IPS-NIHi11 (cell line): ENCODE results near the gene PLEKHG4B.
"Not testable (repeated sequence)": the region's sequence is repeated elsewhere in the genome, so short reads cannot be mapped to it uniquely, and the experiment has no call there.

Experiments used
- DNase-seq: peaks from one replicate; pipeline ENCODE4 v3.0.0; 2012; ENCODE audit warnings: mixed read lengths, low spot score

The PLEKHG4B gene

DNA sequence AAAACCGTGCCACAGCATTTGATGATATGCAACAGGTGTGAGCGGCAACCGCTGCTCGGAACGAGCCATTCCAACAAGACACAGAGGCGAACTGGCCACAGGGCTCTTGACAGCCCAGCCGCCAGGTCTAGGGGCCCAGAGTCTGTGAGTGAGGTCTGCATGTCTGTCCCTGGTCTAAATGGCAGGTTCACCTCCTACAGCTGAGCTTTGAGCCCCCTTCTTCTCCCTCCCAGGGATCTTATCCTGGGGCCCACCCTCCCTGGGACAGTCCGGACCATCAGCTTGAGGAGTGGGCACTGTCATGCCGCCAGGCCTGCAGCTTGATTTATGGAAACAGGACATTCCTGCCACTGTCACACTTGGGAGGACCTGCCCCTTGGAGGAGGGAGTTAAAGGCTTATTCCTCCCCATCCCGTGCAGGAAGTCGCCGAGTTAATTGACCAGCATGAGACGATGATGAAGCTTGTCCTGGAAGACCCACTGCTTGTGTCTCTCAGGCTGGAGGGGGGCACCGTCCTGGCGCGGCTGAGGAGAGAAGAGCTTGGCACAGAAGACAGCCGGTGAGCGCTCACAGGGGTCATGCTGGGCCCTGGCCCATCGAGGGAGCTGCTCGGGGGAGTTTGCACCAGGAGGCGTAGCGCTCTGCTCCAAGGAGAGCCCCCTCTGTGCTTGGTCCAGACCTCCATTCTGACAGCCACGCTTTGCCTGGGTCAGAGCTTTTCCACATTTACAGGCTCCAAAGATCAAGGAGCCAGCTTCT is 63.9 kb downstream of the PLEKHG4B start:
- no peak for DNase-seq

DNA sequence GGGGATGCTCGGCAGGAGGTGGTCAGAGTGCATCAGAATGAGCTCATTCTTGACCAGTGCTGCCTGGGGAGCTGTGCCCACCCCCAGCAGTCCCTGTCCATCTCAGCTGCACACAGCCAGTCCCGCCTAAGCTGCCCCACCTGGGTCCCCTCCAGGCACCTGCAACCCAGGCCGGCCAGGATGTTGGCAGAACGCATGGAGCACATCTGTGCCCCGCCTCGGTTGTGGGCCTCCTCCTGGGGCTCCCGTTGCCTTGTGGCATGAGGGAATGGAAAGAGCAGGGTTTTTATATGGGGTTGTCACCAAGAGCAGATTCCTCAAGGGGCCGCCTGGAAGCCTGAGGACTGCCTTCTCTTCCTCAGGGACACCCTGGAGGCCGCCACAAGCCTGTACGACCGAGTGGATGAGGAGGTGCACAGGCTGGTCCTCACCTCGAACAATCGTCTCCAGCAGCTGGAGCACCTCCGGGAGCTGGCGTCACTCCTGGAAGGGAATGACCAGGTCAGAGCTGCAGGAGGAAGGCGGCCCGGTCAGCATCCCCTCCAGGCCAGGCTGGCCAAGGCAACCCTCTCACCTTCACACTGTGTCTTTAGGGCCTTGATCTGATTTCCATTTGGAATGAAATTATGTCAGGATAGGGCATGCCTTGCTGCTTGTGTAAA is 64.6 kb downstream of the PLEKHG4B start:
- DNase-seq = no peak

DNA sequence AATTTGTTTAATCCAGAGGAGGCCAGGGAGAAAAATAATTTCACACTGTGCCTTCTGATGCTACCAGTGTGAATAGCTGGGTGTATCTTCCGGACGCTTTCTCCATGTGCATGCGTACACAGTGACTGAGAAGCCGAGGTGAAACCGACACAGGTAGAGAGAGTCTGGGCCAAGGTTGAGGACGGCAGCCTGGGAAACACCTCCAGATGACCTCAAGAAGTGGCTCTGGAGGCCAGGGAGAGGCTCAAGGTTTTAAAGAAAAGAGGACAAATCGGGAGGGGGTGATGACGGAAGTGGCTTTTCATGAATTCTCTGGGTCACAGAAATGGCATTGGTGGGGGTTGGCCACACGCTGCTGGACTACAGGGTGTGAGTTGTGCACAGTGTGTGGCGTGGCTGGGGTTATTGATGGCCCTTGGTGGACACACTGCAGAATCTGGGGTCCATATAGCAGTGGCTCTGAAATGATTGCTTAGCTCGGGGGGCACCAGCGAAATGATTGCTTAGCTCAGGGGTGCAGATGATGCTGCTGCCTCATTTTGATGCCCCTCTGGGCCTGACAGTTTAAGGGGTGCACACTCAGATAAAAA is 65.3 kb downstream of the PLEKHG4B start:
- DNase-seq = no peak

DNA sequence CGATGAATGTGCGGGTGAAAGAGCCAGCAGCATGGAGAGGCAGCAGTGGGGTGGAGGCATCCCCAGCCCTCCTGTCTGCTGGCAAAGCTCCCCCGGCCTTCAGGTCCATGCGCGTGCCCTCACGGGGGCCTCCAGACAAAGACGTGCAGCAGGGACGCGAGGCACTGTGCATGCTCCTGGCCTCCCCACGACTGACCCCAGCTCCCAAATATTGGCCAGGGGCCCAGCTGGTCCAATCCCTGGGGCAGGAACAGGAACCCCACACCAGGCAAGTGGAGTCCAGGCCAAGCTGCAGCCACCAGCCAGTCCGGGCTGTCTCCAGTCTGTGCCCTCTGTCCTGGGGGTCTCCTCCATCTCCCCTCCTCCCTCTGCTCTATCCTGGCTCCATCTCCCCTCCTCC is 65.8 kb downstream of the PLEKHG4B start:
- no peak for DNase-seq

DNA sequence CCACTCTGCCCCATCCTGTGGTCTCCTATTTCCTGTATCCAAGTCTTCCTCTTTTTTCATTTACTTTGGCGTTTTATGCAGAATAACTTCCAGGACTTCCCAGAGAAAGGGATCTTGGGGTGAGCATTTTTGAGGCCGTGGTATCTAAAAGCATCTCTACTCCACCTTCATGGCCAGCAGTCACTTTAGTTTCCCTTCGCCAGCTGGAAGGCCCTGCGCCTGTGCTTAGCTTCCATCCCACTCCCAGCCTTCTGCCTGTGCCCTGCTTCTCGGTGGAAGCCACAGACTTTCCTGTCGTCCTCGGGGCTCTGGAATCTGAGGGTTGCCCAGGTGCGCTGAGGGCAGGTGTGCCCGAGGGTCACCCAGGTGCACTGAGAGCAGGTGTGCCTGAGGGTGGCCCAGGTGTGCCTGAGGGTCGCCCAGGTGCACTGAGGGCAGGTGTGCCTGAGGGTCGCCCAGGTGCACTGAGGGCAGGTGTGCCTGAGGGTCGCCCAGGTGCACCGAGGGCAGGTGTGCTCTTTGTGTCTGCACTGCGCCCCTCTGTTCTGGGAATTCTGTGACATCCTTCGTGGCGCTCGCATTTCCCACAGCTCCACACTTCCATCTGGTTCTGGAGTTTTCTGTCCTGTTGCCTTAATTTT is 67.0 kb downstream of the PLEKHG4B start:
- DNase-seq = no peak

DNA sequence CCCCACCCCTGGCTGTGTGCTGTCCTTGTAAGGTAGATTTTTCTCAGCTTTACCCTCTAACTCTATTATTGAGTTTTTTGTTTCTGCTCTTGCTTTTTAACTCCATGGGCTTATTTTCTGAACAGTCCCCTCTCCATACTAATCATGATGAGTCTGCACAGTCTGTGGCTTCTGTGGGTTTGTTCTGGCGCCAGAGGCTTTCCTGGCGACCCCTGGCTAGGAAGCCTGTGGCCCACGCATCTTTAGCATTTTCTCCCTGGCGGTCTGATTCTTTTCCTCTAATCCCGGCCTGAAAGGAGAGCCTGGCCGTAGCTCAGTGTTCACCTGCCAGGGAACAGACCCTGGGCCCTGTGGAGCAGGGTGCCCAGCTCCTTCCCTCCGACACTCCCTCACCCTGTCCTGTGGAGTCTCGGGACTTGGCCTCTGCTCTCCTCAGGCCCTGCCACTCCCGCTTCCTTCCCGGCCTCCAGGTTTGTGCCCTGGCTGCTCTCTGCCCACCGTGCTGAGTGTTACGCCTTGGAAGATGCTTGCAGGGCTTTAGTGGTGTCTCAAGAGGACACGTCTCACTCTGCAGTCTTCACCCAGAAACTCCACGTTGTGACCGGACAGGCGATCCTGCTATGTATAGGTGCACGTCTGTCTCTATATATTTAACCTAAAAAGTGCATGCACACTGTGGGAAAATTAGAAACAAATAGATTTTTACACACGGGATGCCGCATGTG is 67.6 kb downstream of the PLEKHG4B start:
- no peak for DNase-seq

DNA sequence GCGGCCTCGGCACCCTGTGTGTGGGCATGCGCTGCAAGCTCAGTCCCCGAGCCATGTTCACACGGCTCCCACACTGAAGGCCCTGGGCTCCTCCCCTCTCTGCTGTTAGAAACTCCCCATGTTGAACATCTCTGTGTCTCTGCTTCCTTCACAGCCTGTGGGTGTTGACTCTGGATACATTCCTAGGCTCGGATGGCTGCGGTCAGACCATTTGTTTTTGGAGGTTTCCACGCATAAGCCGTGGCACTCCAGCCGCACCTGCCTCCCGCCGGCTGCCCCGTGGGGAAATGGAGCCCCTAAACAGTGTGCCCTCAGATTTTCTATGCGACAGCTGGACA is 68.2 kb downstream of the PLEKHG4B start:
- no peak for DNase-seq

DNA sequence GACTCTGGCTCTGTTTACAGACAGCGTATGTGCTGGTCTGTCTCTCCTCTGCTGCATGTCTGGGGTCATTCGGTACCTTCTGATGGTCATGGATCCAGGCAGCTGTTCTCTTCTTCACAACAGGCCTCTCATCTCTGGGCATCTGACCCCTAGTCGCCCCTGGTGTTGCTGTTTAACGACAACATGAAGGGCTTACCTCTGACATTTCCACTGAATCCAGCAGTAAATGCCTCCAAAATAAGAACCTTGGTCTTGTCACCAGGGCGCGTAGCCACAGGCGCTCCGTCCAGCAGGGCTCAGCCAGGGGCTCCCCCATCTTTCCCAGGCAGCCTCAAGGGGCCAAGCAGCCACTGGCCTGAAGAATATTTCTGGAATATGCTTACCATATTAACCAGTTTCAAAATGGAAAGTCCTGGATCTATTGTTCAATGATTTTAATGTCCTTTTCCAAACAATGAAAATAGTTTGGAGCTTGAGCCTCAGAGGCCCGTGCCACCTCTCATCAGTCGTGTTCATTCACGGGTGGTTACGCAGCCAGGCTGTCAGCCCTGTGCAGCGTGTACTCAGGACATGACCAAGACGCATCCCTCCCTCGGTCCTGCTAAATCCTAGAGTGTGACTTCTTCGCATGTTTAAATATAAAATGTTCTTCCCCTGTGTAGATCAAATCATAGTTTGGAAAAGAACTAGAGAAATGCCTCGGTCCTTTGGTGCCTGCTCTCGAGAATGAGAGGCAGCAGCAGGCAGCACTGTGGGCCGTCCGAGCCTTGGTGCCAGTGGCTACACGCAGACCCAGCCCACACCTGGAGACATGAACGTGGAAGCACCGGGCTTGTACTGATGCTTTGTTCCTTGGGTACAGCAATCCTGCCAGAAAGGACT is 69.2 kb downstream of the PLEKHG4B start:
- DNase-seq = no peak

DNA sequence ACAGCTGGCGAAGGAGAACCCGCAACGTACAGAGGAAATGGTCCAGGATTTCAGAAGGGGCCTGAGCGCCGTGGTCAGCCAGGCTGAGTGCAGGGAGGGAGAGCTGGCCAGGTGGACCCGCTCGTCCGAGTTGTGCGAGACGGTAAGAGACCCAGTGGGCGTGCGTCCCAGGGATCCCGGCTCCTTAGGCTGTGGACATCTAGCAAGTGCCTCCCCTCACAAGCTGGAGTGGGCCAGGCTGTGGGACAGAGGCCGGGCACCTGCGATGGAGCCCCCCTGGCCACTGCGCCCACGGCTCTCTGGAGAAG is 69.8 kb downstream of the PLEKHG4B start:
- no peak for DNase-seq

DNA sequence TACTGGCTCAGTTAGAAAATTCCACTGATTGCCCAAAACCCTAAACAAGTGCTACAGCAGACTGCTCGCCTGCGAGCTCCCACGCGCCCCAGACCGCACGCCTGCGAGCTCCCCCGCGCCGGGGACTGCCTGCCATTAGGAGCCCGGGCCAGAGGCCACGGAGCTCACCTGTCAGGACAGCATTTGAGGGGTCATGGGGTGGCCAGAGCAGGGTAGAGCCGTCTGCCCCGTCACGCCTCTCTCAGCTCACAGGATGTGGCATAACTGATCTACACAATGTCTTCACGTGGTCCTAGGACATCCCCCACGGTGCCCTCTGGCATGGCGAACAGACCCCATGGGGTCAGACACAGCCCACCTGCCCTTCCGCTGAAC is 70.2 kb downstream of the PLEKHG4B start:
- DNase-seq = no peak

DNA sequence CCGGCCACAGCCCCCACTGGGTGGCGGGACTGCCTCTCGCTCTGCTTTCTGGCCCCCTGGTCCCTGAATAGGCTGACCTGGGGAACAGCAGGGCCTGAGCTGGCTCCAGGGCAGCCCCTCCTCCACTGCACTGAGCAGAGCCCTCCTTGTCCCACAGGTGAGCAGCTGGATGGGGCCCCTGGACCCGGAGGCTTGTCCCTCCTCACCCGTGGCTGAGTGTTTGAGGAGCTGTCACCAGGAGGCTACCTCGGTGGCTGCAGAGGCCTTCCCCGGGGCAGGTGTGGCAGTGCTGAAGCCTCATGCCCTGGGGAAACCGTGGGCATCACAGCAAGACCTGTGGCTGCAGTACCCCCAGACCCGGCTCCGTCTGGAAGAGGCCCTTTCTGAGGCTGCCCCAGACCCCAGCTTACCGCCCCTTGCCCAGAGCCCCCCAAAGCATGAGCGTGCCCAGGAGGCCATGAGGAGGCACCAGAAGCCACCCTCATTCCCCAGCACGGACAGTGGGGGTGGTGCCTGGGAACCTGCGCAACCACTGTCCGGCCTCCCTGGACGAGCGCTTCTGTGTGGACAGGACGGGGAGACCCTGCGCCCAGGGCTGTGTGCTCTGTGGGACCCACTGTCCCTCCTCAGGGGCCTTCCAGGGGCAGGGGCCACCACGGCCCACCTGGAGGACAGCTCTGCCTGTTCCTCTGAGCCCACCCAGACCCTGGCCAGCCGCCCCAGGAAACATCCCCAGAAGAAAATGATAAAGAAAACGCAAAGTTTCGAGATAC is 70.8 kb downstream of the PLEKHG4B start:
- DNase-seq = no peak

DNA sequence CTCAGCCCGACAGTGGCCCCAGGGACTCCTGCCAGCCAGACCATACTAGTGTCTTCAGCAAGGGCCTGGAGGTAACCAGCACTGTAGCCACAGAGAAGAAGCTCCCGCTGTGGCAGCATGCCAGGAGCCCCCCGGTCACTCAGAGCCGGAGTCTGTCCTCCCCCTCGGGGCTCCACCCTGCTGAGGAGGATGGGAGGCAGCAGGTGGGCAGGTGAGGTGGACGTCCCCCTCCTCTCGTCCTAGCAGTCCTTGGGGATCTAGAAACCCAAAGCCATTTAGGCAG is 71.3 kb downstream of the PLEKHG4B start:
- no peak for DNase-seq

DNA sequence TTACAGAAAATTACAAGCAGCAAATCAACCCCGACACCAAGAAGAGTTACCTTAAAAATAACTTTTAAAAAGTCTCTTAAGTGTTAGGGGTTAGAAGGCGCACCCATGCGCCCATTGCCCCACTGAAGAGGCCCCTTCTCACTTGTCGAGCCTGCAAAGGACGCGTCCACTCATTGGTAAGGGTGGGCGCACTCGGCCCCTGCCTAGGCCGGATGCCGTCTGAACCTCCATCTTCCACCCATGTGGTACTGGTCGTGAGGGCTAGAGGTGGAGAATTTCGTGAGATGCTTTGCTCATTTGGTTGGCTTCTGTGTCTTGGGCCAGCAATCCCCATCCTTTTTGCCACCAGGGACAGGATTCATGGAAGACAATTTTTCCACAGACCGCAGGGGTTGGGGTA is 71.9 kb downstream of the PLEKHG4B start:
- DNase-seq = no peak

DNA sequence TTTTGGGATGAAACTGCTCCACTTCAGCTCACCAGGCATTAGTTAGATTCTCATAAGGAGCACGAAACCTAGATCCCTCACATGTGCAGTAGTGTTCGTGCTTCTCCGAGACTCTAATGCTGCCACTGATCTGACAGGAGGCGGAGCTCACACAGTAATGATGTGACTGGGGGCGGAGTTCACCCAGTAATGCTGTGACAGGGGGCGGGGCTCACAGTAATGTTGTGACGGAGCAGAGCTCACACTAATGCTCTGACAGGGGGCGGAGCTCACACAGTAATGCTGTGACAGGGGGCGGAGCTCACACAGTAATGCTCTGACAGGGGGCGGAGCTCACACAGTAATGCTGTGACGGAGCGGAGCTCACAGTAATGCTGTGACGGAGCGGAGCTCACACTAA is 72.3 kb downstream of the PLEKHG4B start:
- DNase-seq = no peak

DNA sequence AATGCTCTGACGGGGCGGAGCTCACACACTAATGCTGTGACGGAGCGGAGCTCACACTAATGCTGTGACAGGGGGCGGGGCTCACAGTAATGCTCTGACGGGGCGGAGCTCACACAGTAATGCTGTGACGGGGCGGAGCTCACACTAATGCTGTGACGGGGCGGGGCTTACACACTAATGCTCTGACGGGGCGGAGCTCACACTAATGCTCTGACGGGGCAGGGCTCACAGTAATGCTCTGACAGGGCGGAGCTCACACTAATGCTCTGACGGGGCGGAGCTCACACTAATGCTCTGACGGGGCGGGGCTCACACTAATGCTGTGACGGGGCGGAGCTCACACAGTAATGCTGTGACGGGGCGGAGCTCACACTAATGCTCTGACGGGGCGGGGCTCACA is 72.8 kb downstream of the PLEKHG4B start:
- DNase-seq = not testable (repeated sequence)

DNA sequence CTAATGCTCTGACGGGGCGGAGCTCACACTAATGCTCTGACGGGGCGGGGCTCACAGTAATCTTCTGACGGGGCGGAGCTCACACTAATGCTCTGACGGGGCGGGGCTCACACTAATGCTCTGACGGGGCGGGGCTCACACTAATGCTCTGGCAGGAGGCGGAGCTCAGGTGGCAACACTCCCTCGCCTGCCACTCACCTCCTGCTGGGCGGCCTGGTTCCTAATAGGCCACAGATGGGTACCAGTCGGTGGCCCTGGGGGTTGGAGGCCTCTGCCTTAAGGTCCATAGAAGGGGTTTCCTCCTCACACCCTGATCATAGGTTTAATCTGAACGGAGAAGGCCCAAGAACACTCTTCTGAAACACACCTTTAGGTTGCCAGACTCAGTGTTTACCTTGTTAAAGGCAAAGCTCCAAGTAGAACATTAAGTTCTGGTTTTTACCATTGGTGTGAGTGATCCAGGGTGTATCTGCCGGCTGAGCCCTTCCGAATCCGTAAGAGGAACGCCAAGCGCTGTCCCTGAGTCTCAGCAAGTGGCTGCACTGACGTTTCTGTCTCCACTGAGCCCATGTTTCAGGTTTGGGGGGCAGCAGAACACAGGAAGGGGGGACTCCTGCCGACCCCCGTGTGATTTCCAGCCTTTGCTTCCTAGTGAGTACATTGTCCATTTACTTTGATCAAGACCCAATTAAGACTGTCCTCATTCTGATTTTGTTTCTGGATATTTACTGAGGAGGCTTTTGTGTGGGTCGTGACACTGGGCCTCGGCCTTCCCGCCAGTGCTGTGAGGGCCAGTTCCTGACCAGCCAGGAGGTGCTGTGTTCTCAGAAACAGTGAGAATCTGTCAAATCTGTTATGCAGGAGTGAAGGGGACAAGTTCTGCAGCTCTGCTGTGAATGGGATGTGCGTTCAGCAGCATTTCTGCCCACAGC is 74.7 kb downstream of the PLEKHG4B start:
- DNase-seq = no peak

DNA sequence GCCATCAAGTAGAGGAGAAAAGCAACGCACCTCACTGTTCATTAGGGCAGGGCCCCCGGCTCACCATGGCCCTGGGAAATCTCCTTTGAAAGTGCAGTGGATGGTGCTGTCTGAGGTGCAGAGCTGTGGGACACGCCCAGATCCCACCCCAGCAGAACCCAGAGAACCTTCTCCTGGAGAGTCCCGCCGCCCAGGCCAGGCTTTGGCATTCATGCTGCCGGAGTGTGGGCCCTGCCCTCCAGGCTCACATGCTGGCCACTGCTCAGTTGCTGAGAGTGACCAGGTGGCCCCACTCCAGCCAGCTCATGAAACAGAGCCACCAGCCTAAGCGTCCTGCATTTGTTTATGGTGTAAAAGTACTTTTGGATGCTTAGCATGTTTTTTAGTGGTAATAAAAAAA is 75.5 kb downstream of the PLEKHG4B start:
- DNase-seq = no peak

DNA sequence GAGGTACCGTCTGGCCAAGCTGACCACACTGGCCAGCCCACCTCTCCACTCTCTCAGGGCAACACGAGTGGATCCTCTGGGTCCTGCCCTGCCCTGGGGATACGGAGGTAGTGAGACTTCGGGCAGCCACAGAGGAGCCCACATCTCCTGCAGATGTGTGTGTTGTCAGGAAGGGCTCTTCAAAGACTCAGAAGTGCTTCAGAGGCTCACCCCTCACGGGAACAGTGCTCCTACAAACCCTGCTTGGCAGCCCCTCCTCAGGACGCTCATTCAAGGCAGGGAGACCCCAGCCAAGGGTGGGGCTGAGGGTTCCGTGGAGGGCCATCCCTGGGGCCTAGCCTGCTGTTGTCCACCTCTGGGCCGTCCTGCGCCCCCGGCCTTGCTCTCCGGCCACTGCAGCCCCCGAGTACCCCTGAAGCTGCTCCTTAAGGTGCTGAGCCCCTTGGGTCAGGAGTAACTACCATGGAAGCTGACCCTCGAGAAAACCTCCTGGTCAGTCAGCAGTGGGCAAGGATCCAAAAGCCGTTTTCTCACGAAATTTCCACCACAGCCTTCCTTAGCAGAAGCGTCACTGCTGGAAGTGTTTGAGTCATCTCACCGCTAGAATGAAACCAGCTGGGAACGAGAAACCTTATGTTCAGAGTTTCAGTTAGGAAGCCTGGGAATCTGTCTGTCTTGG is 76.2 kb downstream of the PLEKHG4B start:
- DNase-seq = no peak

DNA sequence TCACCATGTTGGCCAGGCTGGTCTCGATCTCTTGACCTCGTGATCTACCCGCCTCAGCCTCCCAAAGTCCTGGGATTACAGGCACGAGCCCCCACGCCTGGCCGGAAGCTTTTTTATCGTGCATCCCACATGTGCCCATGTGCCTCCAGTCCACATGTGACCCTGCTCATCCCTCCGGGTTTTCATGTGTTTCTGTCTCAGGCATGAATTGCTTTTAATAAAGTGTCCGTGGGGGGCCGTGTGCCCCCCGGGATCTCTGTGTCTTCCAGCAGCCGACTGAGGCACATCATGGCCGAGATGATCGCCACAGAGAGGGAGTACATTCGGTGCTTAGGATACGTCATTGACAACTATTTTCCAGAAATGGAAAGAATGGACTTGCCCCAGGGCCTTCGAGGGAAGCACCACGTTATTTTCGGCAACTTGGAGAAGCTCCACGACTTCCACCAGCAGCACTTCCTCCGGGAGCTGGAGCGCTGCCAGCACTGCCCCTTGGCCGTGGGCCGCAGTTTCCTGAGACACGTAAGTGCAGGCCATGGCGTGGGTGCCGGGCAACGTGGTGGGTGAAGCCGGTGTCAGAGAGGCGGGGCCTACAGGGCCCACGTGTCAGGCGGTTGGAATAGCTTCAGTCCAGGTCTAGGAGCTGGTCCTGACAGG is 77.2 kb downstream of the PLEKHG4B start:
- DNase-seq = no peak
